ENCODE measurements around the gene GIGYF2.

The GIGYF2 gene

GRCh38 chr2:232871418-232871834 lies 174.3 kb downstream of the GIGYF2 start:
- no peak for DNase-seq

- no peak for DNase-seq
Measured at GRCh38 chr2:232871835-232872736, 175.0 kb downstream of the GIGYF2 start.

GRCh38 chr2:232872826-232873225 lies 175.7 kb downstream of the GIGYF2 start:
- no peak for DNase-seq

- no peak for DNase-seq
Measured at GRCh38 chr2:232873292-232873908, 176.3 kb downstream of the GIGYF2 start.

- DNase-seq, result no peak
Measured at GRCh38 chr2:232873909-232874641, 176.9 kb downstream of the GIGYF2 start.

- DNase-seq, result no peak
Measured at GRCh38 chr2:232874677-232875223, 177.6 kb downstream of the GIGYF2 start.

- DNase-seq, result no peak
Measured at GRCh38 chr2:232875256-232876121, 178.4 kb downstream of the GIGYF2 start.

- no peak for DNase-seq
Measured at GRCh38 chr2:232876161-232876977, 179.2 kb downstream of the GIGYF2 start.

GRCh38 chr2:232876978-232877441 lies 179.9 kb downstream of the GIGYF2 start:
- no peak for DNase-seq

GRCh38 chr2:232877940-232878511 lies 180.9 kb downstream of the GIGYF2 start:
- DNase-seq, result no peak

- DNase-seq, result no peak
Measured at GRCh38 chr2:232878855-232879617, 181.9 kb downstream of the GIGYF2 start.

GRCh38 chr2:232879618-232880494 lies 182.7 kb downstream of the GIGYF2 start:
- no peak for DNase-seq

GRCh38 chr2:232880764-232881351 lies 183.7 kb downstream of the GIGYF2 start:
- DNase-seq, result no peak

GRCh38 chr2:232882085-232882484 lies 185.0 kb downstream of the GIGYF2 start:
- DNase-seq, result no peak

- DNase-seq, result no peak
Measured at GRCh38 chr2:232882505-232883115, 185.5 kb downstream of the GIGYF2 start.

- DNase-seq, result no peak
Measured at GRCh38 chr2:232883116-232883721, 186.1 kb downstream of the GIGYF2 start.

GRCh38 chr2:232884001-232884421 lies 186.9 kb downstream of the GIGYF2 start:
- no peak for DNase-seq

All from NCI-H2029 (cell line).